ENCODE measurements around the gene CHRNA10. TPM values are rescaled to one million over a fixed set of nuclear protein-coding genes. Genes with fewer than 3 reads are reported as not detected.

Gene CHRNA10
- total RNA-seq, 2 donors from 2014 or later = 0.82 to 1.2 TPM

DNA sequence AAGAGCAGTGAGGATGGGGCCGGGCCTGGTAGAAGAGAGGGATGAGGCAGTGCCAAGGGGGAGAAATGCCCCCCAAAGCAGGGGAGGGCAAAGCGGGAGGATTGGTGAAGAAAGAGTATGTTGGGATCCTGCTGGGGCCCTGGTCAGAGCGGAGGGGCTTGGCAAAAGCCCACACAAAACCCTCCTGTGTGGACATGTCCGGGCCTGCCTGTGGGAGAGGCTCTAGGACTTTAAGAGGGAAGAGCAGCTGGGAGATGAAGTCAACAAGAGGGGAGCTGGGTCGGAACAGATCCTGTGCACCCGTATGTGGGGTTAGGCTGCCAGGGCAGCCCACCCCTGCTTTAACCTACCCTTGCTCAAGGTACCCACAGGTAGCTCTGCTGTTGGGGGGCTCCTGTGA, 55.2 kb downstream of the CHRNA10 start:
- no peak for DNase-seq
- H3K4me1 Mint-ChIP-seq = peaks cover 17% of the 10 kb centered on the region
- peaks cover 11% of the 10 kb centered on the region for H3K27me3 Mint-ChIP-seq
- peak overlapping the region; percentile 88 for H3K27ac Mint-ChIP-seq
- H3K36me3 Mint-ChIP-seq (ENCODE audit: low read depth) = no peaks in the 10 kb centered on the region
- no peak overlapping the region for H3K4me3 Mint-ChIP-seq
- H3K9me3 ChIP-seq (ENCODE audit: control insufficient read depth, low read length, poor library complexity, severe bottlenecking) = no peaks in the 10 kb centered on the region
- ATAC-seq = no peak

Other genes starting within 250 kb of the CHRNA10 start
- not detected for gene ART5, start 29.4 kb downstream of the CHRNA10 start, total RNA-seq
- gene ART1, start 26.3 kb downstream of the CHRNA10 start, total RNA-seq = not detected
- 100 to 1,000 TPM; 120 to 128 TPM for gene NUP98, start 126.2 kb upstream of the CHRNA10 start, total RNA-seq
- gene PGAP2, start 137.2 kb upstream of the CHRNA10 start, total RNA-seq = 10 to 100 TPM; 17.8 to 19.3 TPM
- 100 to 1,000 TPM; 114 to 123 TPM for gene RHOG, start 169.6 kb upstream of the CHRNA10 start, total RNA-seq
- gene STIM1, start 184.3 kb upstream of the CHRNA10 start, total RNA-seq = 100 to 1,000 TPM; 115 to 125 TPM

Measured in T-helper 17 cell (primary cell).